ENCODE results near the gene JUP. TPM values are rescaled to one million over a fixed set of nuclear protein-coding genes. Genes with fewer than 3 reads are reported as not detected.

JUP gene
- total and polyA plus RNA-seq, 2 of the 13 experiments (the other 11 are each of a cell fraction or from before 2014, with no cell fraction given), result 12.1 to 20.6 TPM

DNA sequence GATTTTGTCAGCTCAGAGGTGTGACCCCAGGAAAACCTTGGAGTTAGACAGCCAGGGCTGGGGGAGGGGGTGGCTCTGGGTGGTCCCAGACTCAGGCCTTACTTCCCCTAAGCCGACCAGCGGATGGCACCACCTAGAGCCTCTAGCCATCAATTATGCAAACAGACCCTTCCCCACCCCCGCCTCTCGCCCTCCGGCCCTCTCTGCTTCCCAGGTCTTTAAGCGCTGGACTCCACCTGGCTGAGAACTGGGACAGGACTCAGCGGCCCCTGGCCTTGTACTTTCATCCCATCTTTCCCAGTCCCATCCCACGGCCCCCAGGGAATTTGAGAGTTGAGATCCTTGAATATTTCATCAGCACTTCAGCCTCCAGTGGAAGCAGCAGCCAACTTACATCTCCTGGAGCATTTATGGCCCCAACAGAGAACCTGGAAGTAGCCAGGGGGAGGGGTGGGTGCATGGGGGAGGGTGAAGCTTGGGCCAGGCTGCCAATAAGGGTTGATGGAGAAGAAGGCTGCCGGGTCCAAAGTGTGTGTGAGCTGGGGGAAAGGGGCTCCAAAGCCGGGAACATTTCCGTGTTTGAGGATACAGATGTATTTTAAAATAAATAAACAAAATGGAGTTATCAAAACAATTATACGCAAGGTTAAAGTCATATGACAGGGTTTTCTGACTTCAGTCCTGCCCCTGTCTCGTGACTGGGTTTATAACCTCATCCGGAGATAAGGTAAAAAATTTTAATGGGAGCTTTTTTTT, 7.5 kb upstream of the JUP start (continued):
- TF ChIP-seq, protein P1, sequence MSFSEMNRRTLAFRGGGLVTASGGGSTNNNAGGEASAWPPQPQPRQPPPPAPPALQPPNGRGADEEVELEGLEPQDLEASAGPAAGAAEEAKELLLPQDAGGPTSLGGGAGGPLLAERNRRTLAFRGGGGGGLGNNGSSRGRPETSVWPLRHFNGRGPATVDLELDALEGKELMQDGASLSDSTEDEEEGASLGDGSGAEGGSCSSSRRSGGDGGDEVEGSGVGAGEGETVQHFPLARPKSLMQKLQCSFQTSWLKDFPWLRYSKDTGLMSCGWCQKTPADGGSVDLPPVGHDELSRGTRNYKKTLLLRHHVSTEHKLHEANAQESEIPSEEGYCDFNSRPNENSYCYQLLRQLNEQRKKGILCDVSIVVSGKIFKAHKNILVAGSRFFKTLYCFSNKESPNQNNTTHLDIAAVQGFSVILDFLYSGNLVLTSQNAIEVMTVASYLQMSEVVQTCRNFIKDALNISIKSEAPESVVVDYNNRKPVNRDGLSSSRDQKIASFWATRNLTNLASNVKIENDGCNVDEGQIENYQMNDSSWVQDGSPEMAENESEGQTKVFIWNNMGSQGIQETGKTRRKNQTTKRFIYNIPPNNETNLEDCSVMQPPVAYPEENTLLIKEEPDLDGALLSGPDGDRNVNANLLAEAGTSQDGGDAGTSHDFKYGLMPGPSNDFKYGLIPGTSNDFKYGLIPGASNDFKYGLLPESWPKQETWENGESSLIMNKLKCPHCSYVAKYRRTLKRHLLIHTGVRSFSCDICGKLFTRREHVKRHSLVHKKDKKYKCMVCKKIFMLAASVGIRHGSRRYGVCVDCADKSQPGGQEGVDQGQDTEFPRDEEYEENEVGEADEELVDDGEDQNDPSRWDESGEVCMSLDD (CRISPR knock-in tag; IDR thresholded peaks at IDR 0.05; ENCODE audit: borderline replicate concordance), result no peak
- no peak for TF ChIP-seq ZNF781 (CRISPR knock-in tag; IDR thresholded peaks at IDR 0.05; ENCODE audit: borderline replicate concordance, not compliant biosample characterization)
- TF ChIP-seq CENPT (CRISPR knock-in tag; IDR thresholded peaks at IDR 0.05; ENCODE audit: low read depth), result no peak
- TF ChIP-seq ZBTB7B (CRISPR knock-in tag; IDR thresholded peaks at IDR 0.05), result peak; percentile 22
- TF ChIP-seq ZNF850 (CRISPR knock-in tag; conservative IDR thresholded peaks at IDR 0.05), result no peak
- TF ChIP-seq RNF2 (conservative IDR thresholded peaks at IDR 0.05; ENCODE audit: low read depth), result no peak
- no peak for TF ChIP-seq ZNF790 (CRISPR knock-in tag; IDR thresholded peaks at IDR 0.05; ENCODE audit: borderline replicate concordance)
- TF ChIP-seq ZNF33A (CRISPR knock-in tag; IDR thresholded peaks at IDR 0.05; ENCODE audit: borderline replicate concordance), result no peak
- TF ChIP-seq FOSL2 (CRISPR knock-in tag; IDR thresholded peaks at IDR 0.05), result no peak
- TF ChIP-seq ZFP36L1 (CRISPR knock-in tag; IDR thresholded peaks at IDR 0.05), result no peak
- TF ChIP-seq RXRB (CRISPR knock-in tag; IDR thresholded peaks at IDR 0.05; ENCODE audit: borderline replicate concordance), result peak; percentile 9; the same call in 1 of the 2 replicates
